Measurements from ENCODE around the gene TCAF1.

Gene TCAF1

GRCh38 chr7:143898810-143899209 is 3.2 kb downstream of the TCAF1 start:
- Histone ChIP-seq H3K4me2 (ENCODE audit: low read depth, low read length, poor library complexity, severe bottlenecking) (peak overlapping the region; percentile 90), H3K79me2 (ENCODE audit: insufficient read depth, low read length) (peaks cover 42% of the 10 kb centered on the region), H3K9me2 (replicated peaks; ENCODE audit: low read depth, low read length) (no peaks in the 10 kb centered on the region), H3K4me1 (ENCODE audit: insufficient read depth, low read length, poor library complexity, severe bottlenecking) (peaks cover 47% of the 10 kb centered on the region), H2AFZ (ENCODE audit: low read length) (no peak overlapping the region), H3K9ac (ENCODE audit: low read depth, low read length, poor library complexity, severe bottlenecking) (no peak overlapping the region), H3K27me3 (ENCODE audit: insufficient read depth, low read length, poor library complexity, severe bottlenecking) (no peaks in the 10 kb centered on the region), H3F3A (ENCODE audit: low read depth) (no peaks in the 10 kb centered on the region), H3K4me3 (ENCODE audit: low read length, poor library complexity, severe bottlenecking) (peak overlapping the region; percentile 76), H3K36me3 (ENCODE audit: insufficient read depth, low read length) (no peaks in the 10 kb centered on the region), H4K20me1 (ENCODE audit: insufficient read depth, low read length, poor library complexity, severe bottlenecking) (peaks cover 43% of the 10 kb centered on the region), H3K9me3 (ENCODE audit: insufficient read depth, low read depth, low read length) (no peaks in the 10 kb centered on the region)
- TF ChIP-seq EZH2phosphoT487 (IDR thresholded peaks at IDR 0.05; ENCODE audit: borderline replicate concordance) (no peak), CTCF (conservative IDR thresholded peaks at IDR 0.05; ENCODE audit: low read length) (no peak)

GRCh38 chr7:143896667-143897066 is 5.3 kb downstream of the TCAF1 start:
- no peak for TF ChIP-seq EZH2phosphoT487 (IDR thresholded peaks at IDR 0.05; ENCODE audit: borderline replicate concordance)
- no peak for TF ChIP-seq CTCF (conservative IDR thresholded peaks at IDR 0.05; ENCODE audit: low read length)
- H3K27me3 ChIP-seq (ENCODE audit: insufficient read depth, low read length, poor library complexity, severe bottlenecking), result no peaks in the 10 kb centered on the region
- H3K9me2 ChIP-seq (replicated peaks; ENCODE audit: low read depth, low read length), result no peaks in the 10 kb centered on the region
- peaks cover 46% of the 10 kb centered on the region for H3K79me2 ChIP-seq (ENCODE audit: insufficient read depth, low read length)
- H3K9ac ChIP-seq (ENCODE audit: low read depth, low read length, poor library complexity, severe bottlenecking), result no peak overlapping the region
- H2AFZ ChIP-seq (ENCODE audit: low read length), result no peak overlapping the region
- peaks cover 46% of the 10 kb centered on the region for H4K20me1 ChIP-seq (ENCODE audit: insufficient read depth, low read length, poor library complexity, severe bottlenecking)
- no peaks in the 10 kb centered on the region for H3F3A ChIP-seq (ENCODE audit: low read depth)
- peak overlapping the region; percentile 39 for H3K4me2 ChIP-seq (ENCODE audit: low read depth, low read length, poor library complexity, severe bottlenecking)
- peaks cover 51% of the 10 kb centered on the region for H3K4me1 ChIP-seq (ENCODE audit: insufficient read depth, low read length, poor library complexity, severe bottlenecking)
- H3K4me3 ChIP-seq (ENCODE audit: low read length, poor library complexity, severe bottlenecking), result no peak overlapping the region
- H3K36me3 ChIP-seq (ENCODE audit: insufficient read depth, low read length), result no peaks in the 10 kb centered on the region
- no peaks in the 10 kb centered on the region for H3K9me3 ChIP-seq (ENCODE audit: insufficient read depth, low read depth, low read length)

GRCh38 chr7:143892527-143893300 is 9.3 kb downstream of the TCAF1 start:
- TF ChIP-seq CTCF (conservative IDR thresholded peaks at IDR 0.05; ENCODE audit: low read length) (peak; percentile 77), EZH2phosphoT487 (IDR thresholded peaks at IDR 0.05; ENCODE audit: borderline replicate concordance) (no peak)
- H3K9me2 ChIP-seq (replicated peaks; ENCODE audit: low read depth, low read length), result no peaks in the 10 kb centered on the region
- no peaks in the 10 kb centered on the region for H3F3A ChIP-seq (ENCODE audit: low read depth)
- H3K9me3 ChIP-seq (ENCODE audit: insufficient read depth, low read depth, low read length), result peaks cover 6% of the 10 kb centered on the region; the same call in 1 of the 2 replicates
- H3K27me3 ChIP-seq (ENCODE audit: insufficient read depth, low read length, poor library complexity, severe bottlenecking), result no peaks in the 10 kb centered on the region
- peak overlapping the region; percentile 1 for H3K4me3 ChIP-seq (ENCODE audit: low read length, poor library complexity, severe bottlenecking)
- H3K9ac ChIP-seq (ENCODE audit: low read depth, low read length, poor library complexity, severe bottlenecking), result no peak overlapping the region
- H3K4me1 ChIP-seq (ENCODE audit: insufficient read depth, low read length, poor library complexity, severe bottlenecking), result peaks cover 18% of the 10 kb centered on the region
- peaks cover 30% of the 10 kb centered on the region for H3K79me2 ChIP-seq (ENCODE audit: insufficient read depth, low read length)
- no peaks in the 10 kb centered on the region for H3K36me3 ChIP-seq (ENCODE audit: insufficient read depth, low read length)
- H4K20me1 ChIP-seq (ENCODE audit: insufficient read depth, low read length, poor library complexity, severe bottlenecking), result peaks cover 20% of the 10 kb centered on the region
- H2AFZ ChIP-seq (ENCODE audit: low read length), result no peak overlapping the region
- peak overlapping the region; percentile 5 for H3K4me2 ChIP-seq (ENCODE audit: low read depth, low read length, poor library complexity, severe bottlenecking)

Measured in Loucy (cell line).